OCI-LY3 (cell line): ENCODE data around the gene RPS6KA5.
"Not testable (repeated sequence)": the region's sequence is repeated elsewhere in the genome, so short reads cannot be mapped to it uniquely, and the experiment has no call there.

Experiments
- H2AFZ ChIP-seq: fragments of 200-600, 300-600 bp; shearing (Covaris generic); 2 replicates; pipeline ENCODE4 v1.6.0; 2014; ENCODE audit warnings: antibody characterized with exemption, low read depth, low read length
- H3K27ac ChIP-seq: fragments of 200-600, 300-600 bp; sonication (generic); 2 replicates; pipeline ENCODE4 v1.5.1; 2014; ENCODE audit warnings: mild to moderate bottlenecking, low read length, moderate library complexity, mixed read lengths
- H3K27me3 ChIP-seq: fragments of 200-600, 300-600 bp; sonication (generic); 2 replicates; pipeline ENCODE4 v1.6.1; 2014; ENCODE audit warnings: low read depth, low read length, mixed read lengths
- H3K36me3 ChIP-seq: fragments of 200-600, 300-600 bp; sonication (generic); replicated peaks from 2 replicates; pipeline ENCODE3; 2014; ENCODE audit warnings: low read depth, low read length, mixed read lengths
- H3K4me1 ChIP-seq: fragments of 300-600, 200-600 bp; sonication (generic); 2 replicates; pipeline ENCODE4 v1.6.1; 2014; ENCODE audit warnings: low read length, mixed read lengths
- H3K4me2 ChIP-seq: fragments of 200-600, 300-600 bp; sonication (generic); 2 replicates; pipeline ENCODE4 v1.6.1; 2014; ENCODE audit warnings: low read length, mixed read lengths
- H3K4me3 ChIP-seq: fragments of 300-600, 200-600 bp; sonication (generic); 2 replicates; pipeline ENCODE4 v1.5.1; 2014; ENCODE audit warnings: antibody characterized with exemption, mild to moderate bottlenecking, low read length, moderate library complexity
- H3K79me2 ChIP-seq: fragments of 300-600, 200-600 bp; shearing (Covaris generic); 2 replicates; pipeline ENCODE4 v1.6.1; 2014; ENCODE audit warnings: mild to moderate bottlenecking, low read length, mixed read lengths
- H3K9ac ChIP-seq: fragments of 300-600, 200-600 bp; shearing (Covaris generic); 2 replicates; pipeline ENCODE4 v1.6.0; 2014; ENCODE audit warnings: mild to moderate bottlenecking, low read length, moderate library complexity
- H3K9me3 ChIP-seq: fragments of 200-600, 300-600 bp; shearing (Covaris generic); 2 replicates; pipeline ENCODE4 v1.6.1; 2014; ENCODE audit warnings: low read length, mixed read lengths; ENCODE audit not compliant: insufficient read depth
- H4K20me1 ChIP-seq: fragments of 200-600, 300-600 bp; sonication (generic); 2 replicates; pipeline ENCODE4 v1.6.1; 2016; ENCODE audit warnings: low read length, mixed read lengths; ENCODE audit not compliant: insufficient read depth
- CTCF ChIP-seq: fragments of 200-600, 300-600 bp; sonication (generic); IDR thresholded peaks from 2 replicates; pipeline ENCODE4 v1.5.1; 2014; ENCODE audit warnings: antibody characterized with exemption, low read length, low read depth
- EZH2phosphoT487 ChIP-seq: fragments of 200-600 bp; shearing (Covaris generic); IDR thresholded peaks from 2 replicates; pipeline ENCODE4 v1.6.1; 2018; ENCODE audit warnings: antibody characterized with exemption, mixed run types, low read depth

Gene RPS6KA5

DNA sequence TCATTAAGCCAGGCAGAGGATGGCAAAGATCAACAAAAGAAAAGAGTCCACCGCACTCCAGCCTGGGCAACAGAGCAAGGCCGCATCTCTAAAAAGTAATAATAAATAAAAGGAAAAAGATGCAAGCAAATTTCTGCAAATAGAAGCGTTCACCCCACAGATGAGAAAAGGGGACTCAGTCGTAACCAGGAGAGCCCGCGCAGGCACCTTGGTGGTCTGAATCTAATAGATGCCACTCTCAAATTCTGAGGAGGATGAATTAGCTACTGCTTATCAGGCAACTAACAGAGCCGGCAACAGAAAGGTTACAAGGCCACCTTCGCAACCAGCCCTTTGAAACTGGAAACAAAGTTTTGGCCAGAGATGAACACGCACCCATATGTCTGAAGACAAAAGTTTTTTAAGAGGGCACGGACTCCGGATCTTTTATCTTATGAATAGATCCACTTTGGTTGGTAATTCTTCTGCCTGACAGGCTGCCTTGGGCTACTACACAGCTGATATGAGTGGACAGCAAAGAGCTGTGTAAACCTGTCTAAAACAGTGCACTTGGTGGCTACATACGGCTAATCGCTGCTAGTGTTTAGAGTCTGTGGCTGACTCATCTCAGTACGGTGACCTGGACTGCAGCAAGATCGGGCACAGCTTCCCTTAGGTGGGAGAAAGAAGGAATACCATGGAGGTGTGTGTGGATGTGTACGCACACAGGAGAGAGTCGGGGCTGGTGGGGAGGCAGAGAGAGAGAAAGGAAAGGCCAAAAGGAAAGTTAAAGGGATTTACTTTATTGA lies 211.3 kb downstream of the RPS6KA5 start:
- Histone ChIP-seq H3K9ac (no peak overlapping the region), H3K4me1 (no peaks in the 10 kb centered on the region), H3K27ac (no peak overlapping the region)

GRCh38 chr14:90846511-90846910 lies 213.9 kb downstream of the RPS6KA5 start:
- H4K20me1 ChIP-seq, result no peaks in the 10 kb centered on the region
- H3K79me2 ChIP-seq, result no peaks in the 10 kb centered on the region
- H3K27me3 ChIP-seq, result no peaks in the 10 kb centered on the region
- no peak overlapping the region for H3K9ac ChIP-seq
- H3K36me3 ChIP-seq, result no peaks in the 10 kb centered on the region
- no peaks in the 10 kb centered on the region for H3K9me3 ChIP-seq
- no peak overlapping the region for H3K4me2 ChIP-seq
- H3K4me3 ChIP-seq, result no peak overlapping the region
- no peak overlapping the region for H2AFZ ChIP-seq
- H3K27ac ChIP-seq, result no peak overlapping the region
- H3K4me1 ChIP-seq, result no peaks in the 10 kb centered on the region
- TF ChIP-seq CTCF (no peak), EZH2phosphoT487 (no peak)

More for the DNA sequence above, 211.3 kb downstream of the RPS6KA5 start:
- Histone ChIP-seq H2AFZ (no peak overlapping the region), H3K36me3 (no peaks in the 10 kb centered on the region), H4K20me1 (no peaks in the 10 kb centered on the region), H3K79me2 (no peaks in the 10 kb centered on the region), H3K4me3 (no peak overlapping the region), H3K4me2 (no peak overlapping the region), H3K27me3 (no peaks in the 10 kb centered on the region), H3K9me3 (no peaks in the 10 kb centered on the region)
- TF ChIP-seq EZH2phosphoT487, result no peak
- no peak for TF ChIP-seq CTCF

- Histone ChIP-seq H3K79me2 (no peaks in the 10 kb centered on the region), H3K36me3 (no peaks in the 10 kb centered on the region), H3K9ac (no peak overlapping the region), H4K20me1 (no peaks in the 10 kb centered on the region), H3K4me3 (no peak overlapping the region), H3K4me2 (no peak overlapping the region), H3K27ac (no peak overlapping the region), H3K9me3 (no peaks in the 10 kb centered on the region), H2AFZ (no peak overlapping the region), H3K4me1 (no peaks in the 10 kb centered on the region), H3K27me3 (no peaks in the 10 kb centered on the region)
- TF ChIP-seq EZH2phosphoT487, result no peak
- TF ChIP-seq CTCF, result no peak
Measured at GRCh38 chr14:90844321-90844720, 216.1 kb downstream of the RPS6KA5 start.

GRCh38 chr14:90842726-90843125 lies 217.7 kb downstream of the RPS6KA5 start:
- Histone ChIP-seq H3K4me2 (no peak overlapping the region), H3K9ac (no peak overlapping the region), H3K27me3 (no peaks in the 10 kb centered on the region), H3K4me1 (no peaks in the 10 kb centered on the region), H3K79me2 (no peaks in the 10 kb centered on the region), H3K4me3 (no peak overlapping the region), H3K27ac (no peak overlapping the region), H3K36me3 (no peaks in the 10 kb centered on the region), H2AFZ (no peak overlapping the region), H3K9me3 (no peaks in the 10 kb centered on the region), H4K20me1 (no peaks in the 10 kb centered on the region)
- no peak for TF ChIP-seq CTCF
- TF ChIP-seq EZH2phosphoT487, result no peak

DNA sequence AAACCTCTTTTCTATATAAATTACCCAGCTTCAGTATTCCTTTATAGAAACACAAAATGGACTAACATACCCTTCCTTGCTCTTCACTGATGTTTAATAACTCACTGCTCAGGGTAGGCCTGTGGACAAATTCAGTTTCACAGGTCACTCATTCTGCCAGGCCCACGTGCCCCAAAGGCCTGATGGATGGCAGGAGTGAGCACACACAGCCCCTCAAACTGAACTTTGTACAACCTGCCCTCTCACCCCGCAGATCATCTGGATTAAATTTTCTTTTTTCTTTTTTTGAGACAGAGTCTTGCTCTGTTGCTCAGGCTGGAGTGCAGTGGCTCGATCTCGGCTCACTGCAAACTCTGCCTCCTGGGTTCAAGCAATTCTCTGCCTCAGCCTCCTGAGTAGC lies 219.8 kb downstream of the RPS6KA5 start:
- not testable (repeated sequence) for H3K36me3 ChIP-seq, H3K4me1 ChIP-seq, H3K27ac ChIP-seq, H3K9ac ChIP-seq, H4K20me1 ChIP-seq, H3K9me3 ChIP-seq, H3K4me3 ChIP-seq, H3K79me2 ChIP-seq, H3K27me3 ChIP-seq, H2AFZ ChIP-seq, H3K4me2 ChIP-seq
